C4-2B (cell line): ENCODE measurements around the gene FAM110A.

Experiments used
- ZFX ChIP-seq: fragments of 450-650 bp; IDR thresholded peaks from 2 replicates; pipeline ENCODE4 v1.6.1; 2017
- TF ChIP-seq, protein P1 (sequence below): fragments of 450-650 bp; conservative IDR thresholded peaks from 2 replicates; pipeline ENCODE4 v1.5.1; 2017; ENCODE audit warnings: mild to moderate bottlenecking

DNA sequence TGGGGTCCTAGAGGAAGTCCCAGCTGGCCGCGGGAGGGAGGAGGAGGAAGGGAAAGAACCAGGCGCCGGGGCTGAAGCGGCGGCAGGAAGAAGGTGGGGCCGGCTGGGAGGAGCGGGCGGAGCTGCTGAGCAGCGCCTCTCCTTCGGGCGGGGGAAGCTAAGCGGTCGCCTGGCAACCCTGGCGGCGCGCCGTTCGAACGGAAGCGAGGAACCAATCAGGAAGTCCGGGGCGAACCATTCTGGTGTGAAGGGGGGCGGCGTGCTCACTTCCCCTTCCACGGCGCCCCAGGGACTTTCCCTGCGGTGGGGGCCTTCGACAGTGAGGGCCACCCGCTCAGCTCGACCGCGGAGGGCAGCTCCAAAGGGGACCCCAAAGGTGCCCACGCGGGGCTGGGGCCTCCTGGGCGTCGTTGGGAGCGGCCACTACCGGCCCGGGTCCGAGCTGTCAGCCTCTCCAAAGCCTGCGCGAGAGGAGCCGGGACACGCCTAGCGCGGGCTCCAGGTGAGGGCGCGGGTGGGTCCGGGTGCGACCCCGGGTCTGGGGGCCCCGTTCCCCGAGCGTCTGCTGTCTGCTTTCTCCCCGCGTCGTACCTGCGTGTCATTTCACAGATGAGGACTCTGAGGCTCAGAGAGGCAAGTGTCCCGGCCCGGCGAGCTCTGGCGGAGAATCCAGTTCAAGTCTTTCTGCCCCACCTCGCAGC lies at the start of gene FAM110A:
- TF ChIP-seq, protein P1, sequence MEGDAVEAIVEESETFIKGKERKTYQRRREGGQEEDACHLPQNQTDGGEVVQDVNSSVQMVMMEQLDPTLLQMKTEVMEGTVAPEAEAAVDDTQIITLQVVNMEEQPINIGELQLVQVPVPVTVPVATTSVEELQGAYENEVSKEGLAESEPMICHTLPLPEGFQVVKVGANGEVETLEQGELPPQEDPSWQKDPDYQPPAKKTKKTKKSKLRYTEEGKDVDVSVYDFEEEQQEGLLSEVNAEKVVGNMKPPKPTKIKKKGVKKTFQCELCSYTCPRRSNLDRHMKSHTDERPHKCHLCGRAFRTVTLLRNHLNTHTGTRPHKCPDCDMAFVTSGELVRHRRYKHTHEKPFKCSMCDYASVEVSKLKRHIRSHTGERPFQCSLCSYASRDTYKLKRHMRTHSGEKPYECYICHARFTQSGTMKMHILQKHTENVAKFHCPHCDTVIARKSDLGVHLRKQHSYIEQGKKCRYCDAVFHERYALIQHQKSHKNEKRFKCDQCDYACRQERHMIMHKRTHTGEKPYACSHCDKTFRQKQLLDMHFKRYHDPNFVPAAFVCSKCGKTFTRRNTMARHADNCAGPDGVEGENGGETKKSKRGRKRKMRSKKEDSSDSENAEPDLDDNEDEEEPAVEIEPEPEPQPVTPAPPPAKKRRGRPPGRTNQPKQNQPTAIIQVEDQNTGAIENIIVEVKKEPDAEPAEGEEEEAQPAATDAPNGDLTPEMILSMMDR = no peak
- no peak for TF ChIP-seq ZFX
